ENCODE measurements around the gene MMP15.

Gene MMP15

DNA sequence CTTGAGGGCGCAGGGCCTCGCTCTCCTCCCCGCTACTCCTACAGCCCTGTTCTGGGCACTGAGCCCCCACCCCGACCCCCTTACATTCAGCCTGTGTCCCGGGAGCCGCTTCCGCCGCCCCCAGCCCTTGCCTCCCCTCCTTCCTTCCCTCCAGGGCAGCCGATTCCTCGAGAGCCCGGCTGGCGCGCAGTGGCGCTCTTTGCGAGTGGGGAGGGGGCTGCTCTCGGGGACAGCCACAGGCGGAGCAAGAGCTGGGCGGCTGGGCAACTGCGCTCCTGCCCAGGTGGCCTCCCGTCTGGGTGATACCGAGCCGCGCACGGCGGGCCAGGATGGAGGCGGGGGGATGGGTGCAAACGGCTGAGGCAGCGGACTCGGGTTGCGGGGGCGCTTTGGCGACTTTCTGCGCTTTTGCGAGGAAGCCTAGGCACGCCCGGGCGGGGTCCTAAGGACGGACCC lies 1.2 kb downstream of the MMP15 start:
- no peaks in the 10 kb centered on the region for H3K9me2 ChIP-seq (ENCODE audit: low read depth, low read length)
- TF ChIP-seq CTCF (IDR thresholded peaks at IDR 0.05; ENCODE audit: low read length) = no peak
- no peak for TF ChIP-seq EZH2 (IDR thresholded peaks at IDR 0.05; ENCODE audit: borderline replicate concordance, low read length)
- H3K27me3 ChIP-seq (ENCODE audit: insufficient read depth, low read length) = no peaks in the 10 kb centered on the region
- no peak overlapping the region for H2AFZ ChIP-seq (ENCODE audit: low read length)
- no peaks in the 10 kb centered on the region for H4K20me1 ChIP-seq (ENCODE audit: insufficient read depth, low read length)
- no peak overlapping the region for H3K4me3 ChIP-seq (ENCODE audit: low read depth, low read length, poor library complexity, severe bottlenecking)
- no peaks in the 10 kb centered on the region for H3K36me3 ChIP-seq (ENCODE audit: insufficient read depth, low read length)
- H3K4me1 ChIP-seq (ENCODE audit: insufficient read depth, low read length, severe bottlenecking) = peaks cover 25% of the 10 kb centered on the region
- no peaks in the 10 kb centered on the region for H3F3A ChIP-seq (ENCODE audit: insufficient read depth, low read length)
- no peaks in the 10 kb centered on the region for H3K79me2 ChIP-seq (ENCODE audit: insufficient read depth, low read length)
- no peaks in the 10 kb centered on the region for H3K9me3 ChIP-seq (ENCODE audit: low read length)
- peak overlapping the region; percentile 88; the same call in 1 of the 2 replicates for H3K4me2 ChIP-seq (ENCODE audit: low read length)
- H3K9ac ChIP-seq (ENCODE audit: low read length) = no peak overlapping the region
- H3K27ac ChIP-seq (ENCODE audit: low read depth, low read length, poor library complexity, severe bottlenecking) = no peak overlapping the region

GRCh38 chr16:58027161-58027915 lies 1.8 kb downstream of the MMP15 start:
- Histone ChIP-seq H2AFZ (ENCODE audit: low read length) (no peak overlapping the region), H3K27ac (ENCODE audit: low read depth, low read length, poor library complexity, severe bottlenecking) (no peak overlapping the region), H4K20me1 (ENCODE audit: insufficient read depth, low read length) (no peaks in the 10 kb centered on the region), H3K4me3 (ENCODE audit: low read depth, low read length, poor library complexity, severe bottlenecking) (no peak overlapping the region), H3K79me2 (ENCODE audit: insufficient read depth, low read length) (no peaks in the 10 kb centered on the region), H3K9ac (ENCODE audit: low read length) (no peak overlapping the region), H3K4me1 (ENCODE audit: insufficient read depth, low read length, severe bottlenecking) (peaks cover 25% of the 10 kb centered on the region), H3K9me3 (ENCODE audit: low read length) (no peaks in the 10 kb centered on the region), H3K36me3 (ENCODE audit: insufficient read depth, low read length) (no peaks in the 10 kb centered on the region), H3K27me3 (ENCODE audit: insufficient read depth, low read length) (no peaks in the 10 kb centered on the region), H3K9me2 (ENCODE audit: low read depth, low read length) (no peaks in the 10 kb centered on the region), H3F3A (ENCODE audit: insufficient read depth, low read length) (no peaks in the 10 kb centered on the region), H3K4me2 (ENCODE audit: low read length) (no peak overlapping the region)
- TF ChIP-seq EZH2 (IDR thresholded peaks at IDR 0.05; ENCODE audit: borderline replicate concordance, low read length) (no peak), CTCF (IDR thresholded peaks at IDR 0.05; ENCODE audit: low read length) (no peak)

DNA sequence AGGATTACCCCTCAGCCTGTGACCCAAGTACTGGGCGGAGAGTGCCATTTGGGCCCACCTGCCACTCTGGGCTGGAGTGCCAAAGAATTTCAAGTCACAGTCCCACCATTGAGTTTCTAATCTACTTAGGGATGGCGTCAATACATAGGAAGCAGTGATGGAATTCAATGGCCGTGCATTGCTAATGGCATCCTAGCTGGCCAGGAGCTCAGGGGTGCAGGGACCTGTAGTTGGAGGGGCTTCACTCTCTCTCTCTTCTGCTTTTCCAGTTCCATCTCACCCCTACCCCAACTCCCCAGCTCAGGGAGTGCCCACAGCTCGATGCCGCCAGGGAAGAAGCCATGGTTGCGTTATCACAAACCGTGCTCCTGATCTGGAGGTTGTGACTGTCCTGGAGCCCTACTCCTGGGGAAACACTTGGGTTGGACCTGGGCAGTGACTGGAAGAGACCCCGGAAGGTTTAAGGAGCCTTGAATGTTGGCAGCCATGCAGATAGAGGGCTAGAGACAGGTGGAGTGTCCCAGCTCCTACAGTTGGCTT lies 2.4 kb downstream of the MMP15 start:
- H3K36me3 ChIP-seq (ENCODE audit: insufficient read depth, low read length) = no peaks in the 10 kb centered on the region
- no peaks in the 10 kb centered on the region for H3K79me2 ChIP-seq (ENCODE audit: insufficient read depth, low read length)
- H3K4me3 ChIP-seq (ENCODE audit: low read depth, low read length, poor library complexity, severe bottlenecking) = no peak overlapping the region
- H3K4me1 ChIP-seq (ENCODE audit: insufficient read depth, low read length, severe bottlenecking) = peaks cover 25% of the 10 kb centered on the region
- H2AFZ ChIP-seq (ENCODE audit: low read length) = no peak overlapping the region
- H3K9me2 ChIP-seq (ENCODE audit: low read depth, low read length) = no peaks in the 10 kb centered on the region
- no peaks in the 10 kb centered on the region for H4K20me1 ChIP-seq (ENCODE audit: insufficient read depth, low read length)
- H3K27me3 ChIP-seq (ENCODE audit: insufficient read depth, low read length) = no peaks in the 10 kb centered on the region
- TF ChIP-seq CTCF (IDR thresholded peaks at IDR 0.05; ENCODE audit: low read length) (no peak), EZH2 (IDR thresholded peaks at IDR 0.05; ENCODE audit: borderline replicate concordance, low read length) (no peak)
- no peak overlapping the region for H3K27ac ChIP-seq (ENCODE audit: low read depth, low read length, poor library complexity, severe bottlenecking)
- H3K4me2 ChIP-seq (ENCODE audit: low read length) = no peak overlapping the region
- H3K9ac ChIP-seq (ENCODE audit: low read length) = no peak overlapping the region
- H3F3A ChIP-seq (ENCODE audit: insufficient read depth, low read length) = no peaks in the 10 kb centered on the region
- H3K9me3 ChIP-seq (ENCODE audit: low read length) = no peaks in the 10 kb centered on the region
